H9 (cell line): ENCODE results near the gene TSPAN18. TPM values are rescaled to one million over a fixed set of nuclear protein-coding genes. Genes with fewer than 3 reads are reported as not detected.

Experiments used
- DNase-seq: peaks from one replicate; pipeline ENCODE4 v3.0.0-alpha.2; 2017
- H2AFZ ChIP-seq: one replicate; pipeline ENCODE4 v1.6.1; 2013; ENCODE audit warnings: mild to moderate bottlenecking, low read length, control low read depth, moderate library complexity
- H2AK5ac ChIP-seq: 2 replicates; pipeline ENCODE4 v1.6.1; 2013; ENCODE audit warnings: low read length, control low read depth, mixed read lengths; ENCODE audit not compliant: insufficient read length
- H2BK120ac ChIP-seq: one replicate; pipeline ENCODE4 v1.6.1; 2013; ENCODE audit warnings: low read depth, mild to moderate bottlenecking, low read length, control low read depth, inconsistent platforms; ENCODE audit not compliant: poor library complexity, severe bottlenecking
- H2BK12ac ChIP-seq: 2 replicates; pipeline ENCODE4 v1.6.1; 2013; ENCODE audit warnings: low read length, control low read depth, mixed read lengths, low read depth; ENCODE audit not compliant: insufficient read length
- H2BK15ac ChIP-seq: 2 replicates; pipeline ENCODE4 v1.6.1; 2013; ENCODE audit warnings: low read depth, low read length, control low read depth
- H2BK20ac ChIP-seq: one replicate; pipeline ENCODE4 v1.6.1; 2013; ENCODE audit warnings: low read depth, mild to moderate bottlenecking, low read length, control low read depth, inconsistent platforms; ENCODE audit not compliant: poor library complexity, severe bottlenecking
- H2BK5ac ChIP-seq: 2 replicates; pipeline ENCODE4 v1.6.1; 2013; ENCODE audit warnings: low read length, control low read depth, mixed read lengths; ENCODE audit not compliant: insufficient read length
- H3K14ac ChIP-seq: 2 replicates; pipeline ENCODE4 v1.6.1; 2013; ENCODE audit warnings: low read length, control low read depth; ENCODE audit not compliant: insufficient read depth
- H3K18ac ChIP-seq: 2 replicates; pipeline ENCODE4 v1.6.1; 2013; ENCODE audit warnings: low read depth, mild to moderate bottlenecking, mixed read lengths, low read length, control low read depth; ENCODE audit not compliant: insufficient read length
- H3K23ac ChIP-seq: 2 replicates; pipeline ENCODE4 v1.6.1; 2013; ENCODE audit warnings: low read length, control low read depth, mixed read lengths, low read depth; ENCODE audit not compliant: insufficient read length
- H3K23me2 ChIP-seq: 2 replicates; pipeline ENCODE4 v1.6.1; 2013; ENCODE audit warnings: low read depth, mild to moderate bottlenecking, mixed read lengths, low read length, control low read depth; ENCODE audit not compliant: insufficient read length, poor library complexity, severe bottlenecking
- H3K27ac ChIP-seq: 2 replicates; pipeline ENCODE4 v1.5.1; 2013; ENCODE audit warnings: low read length, control low read depth, mixed read lengths, low read depth; ENCODE audit not compliant: insufficient read length
- H3K27me3 ChIP-seq: 2 replicates; pipeline ENCODE4 v1.6.1; 2013; ENCODE audit warnings: low read length, control low read depth, inconsistent platforms; ENCODE audit not compliant: insufficient read depth
- H3K4ac ChIP-seq: 2 replicates; pipeline ENCODE4 v1.6.1; 2013; ENCODE audit warnings: low read depth, mild to moderate bottlenecking, control low read depth, inconsistent platforms, low read length, moderate library complexity
- H3K4me1 ChIP-seq: 2 replicates; pipeline ENCODE4 v1.6.1; 2013; ENCODE audit warnings: low read length, control low read depth, inconsistent platforms; ENCODE audit not compliant: insufficient read depth
- H3K4me2 ChIP-seq: 2 replicates; pipeline ENCODE4 v1.6.1; 2013; ENCODE audit warnings: low read length, control low read depth, mixed read lengths; ENCODE audit not compliant: insufficient read length, insufficient read depth
- H3K56ac ChIP-seq: 2 replicates; pipeline ENCODE4 v1.6.1; 2013; ENCODE audit warnings: low read depth, mild to moderate bottlenecking, mixed read lengths, low read length, control low read depth; ENCODE audit not compliant: insufficient read length
- H3K79me1 ChIP-seq: 2 replicates; pipeline ENCODE4 v1.6.1; 2013; ENCODE audit warnings: low read depth, mild to moderate bottlenecking, moderate library complexity, low read length, control low read depth, inconsistent platforms; ENCODE audit not compliant: insufficient read depth, poor library complexity, severe bottlenecking
- H3K79me2 ChIP-seq: 2 replicates; pipeline ENCODE4 v1.6.1; 2013; ENCODE audit warnings: low read length, control low read depth, inconsistent platforms; ENCODE audit not compliant: insufficient read depth
- H3K9ac ChIP-seq: 2 replicates; pipeline ENCODE4 v1.6.1; 2013; ENCODE audit warnings: low read length, control low read depth, mixed read lengths; ENCODE audit not compliant: insufficient read length; ENCODE audit errors: extremely low read depth
- H3K9me3 ChIP-seq: one replicate; pipeline ENCODE4 v1.6.1; 2013; ENCODE audit warnings: low read depth, low read length, inconsistent platforms; ENCODE audit not compliant: control insufficient read depth
- H3T11ph ChIP-seq: one replicate; pipeline ENCODE4 v1.6.1; 2013; ENCODE audit warnings: mild to moderate bottlenecking, low read length, control low read depth, inconsistent platforms
- H4K20me1 ChIP-seq: one replicate; pipeline ENCODE4 v1.6.1; 2013; ENCODE audit not compliant: control insufficient read depth, insufficient read length, insufficient read depth
- H4K5ac ChIP-seq: 2 replicates; pipeline ENCODE4 v1.6.1; 2013; ENCODE audit warnings: low read depth, mild to moderate bottlenecking, mixed read lengths, low read length, control low read depth; ENCODE audit not compliant: insufficient read length
- H4K8ac ChIP-seq: replicated peaks from 2 replicates; pipeline ENCODE4 v1.6.1; 2013; ENCODE audit warnings: low read length, control low read depth, mixed read lengths, low read depth; ENCODE audit not compliant: insufficient read length
- H4K91ac ChIP-seq: 2 replicates; pipeline ENCODE4 v1.6.1; 2013; ENCODE audit warnings: low read depth, mild to moderate bottlenecking, moderate library complexity, mixed read lengths, low read length, control low read depth; ENCODE audit not compliant: insufficient read length
- H3K27ac Mint-ChIP-seq, 3 experiments: 2 replicates in 2 of 3; 3 replicates in 1 of 3; pipeline ENCODE4 v1.8.0; 2020 to 2021; ENCODE audit warnings: mixed read lengths in 3 of 3, mild to moderate bottlenecking in 1 of 3, moderate library complexity in 1 of 3
- H3K27me3 Mint-ChIP-seq: 2 replicates; pipeline ENCODE4 v1.8.0; 2021; ENCODE audit warnings: low read depth, mild to moderate bottlenecking, moderate library complexity, mixed read lengths
- H3K36me3 Mint-ChIP-seq, 3 experiments: 2 replicates in 2 of 3; 3 replicates in 1 of 3; pipeline ENCODE4 v1.8.0; 2020 to 2021; ENCODE audit warnings: low read depth in 3 of 3, mixed read lengths in 3 of 3; ENCODE audit not compliant: insufficient read depth in 1 of 3
- H3K4me1 Mint-ChIP-seq, 2 experiments: 2 replicates each; pipeline ENCODE4 v1.8.0; 2020; ENCODE audit warnings: mixed read lengths in 2 of 2
- H3K4me3 Mint-ChIP-seq, 2 experiments: 2 replicates in 1 of 2; 3 replicates in 1 of 2; pipeline ENCODE4 v1.8.0; 2020 to 2021; ENCODE audit warnings: mild to moderate bottlenecking in 2 of 2, mixed read lengths in 2 of 2, moderate library complexity in 1 of 2
- H3K9me3 Mint-ChIP-seq, 2 experiments: 2 replicates in 1 of 2; 3 replicates in 1 of 2; pipeline ENCODE4 v1.8.0; 2020; ENCODE audit warnings: mild to moderate bottlenecking in 2 of 2, mixed read lengths in 2 of 2, moderate library complexity in 1 of 2
- whole genome bisulfite sequencing: extraction: QIAGEN DNeasy Blood & Tissue Kit; methylation state at CpG from one replicate; pipeline ENCODE4 v1.1.7; 2013; ENCODE audit warnings: missing lambda C conversion rate, low lambda C conversion rate, mixed read lengths; ENCODE audit not compliant: insufficient read length; ENCODE audit errors: extremely low coverage; 5-methylcytosine and 5-hydroxymethylcytosine counted together
- total RNA-seq: library from RNA; stranded (reverse); gene quantifications from 2 replicates; pipeline ENCODE4 v1.2.1, GENCODE V29; 2021
- TF ChIP-seq, protein P1 (sequence below): fragments of 200-600 bp; sonication (generic); conservative IDR thresholded peaks from 3 replicates; pipeline ENCODE4 v1.8.0; 2021; ENCODE audit warnings: antibody characterized with exemption, mild to moderate bottlenecking

Gene TSPAN18
- total RNA-seq, 1 experiment from 2014 or later = 25.3 TPM

- H3K4me1 Mint-ChIP-seq = peaks cover 26 to 46% of the 10 kb centered on the region in 2 experiments
- no peak overlapping the region for H3K4me2 ChIP-seq
Measured at GRCh38 chr11:44885919-44886789, 159.4 kb downstream of the TSPAN18 start.

More at GRCh38 chr11:44885919-44886789, 159.4 kb downstream of the TSPAN18 start:
- H3K27me3 ChIP-seq = no peaks in the 10 kb centered on the region; the same call in 1 of the 2 replicates
- Mint-ChIP-seq H3K27me3 (peaks cover 13% of the 10 kb centered on the region), H3K36me3 (no peaks in the 10 kb centered on the region; a peak in 2 of 7 replicates), H3K27ac (peak overlapping the region in 1 of 3 experiments; percentile 3; a peak in 1 of 7 replicates), H3K9me3 (no peaks in the 10 kb centered on the region), H3K4me3 (no peak overlapping the region)
- H2BK20ac ChIP-seq = no peak overlapping the region
- H3T11ph ChIP-seq = no peak overlapping the region
- H4K91ac ChIP-seq = no peak overlapping the region
- no peak overlapping the region for H3K27ac ChIP-seq
- no peak overlapping the region for H2AK5ac ChIP-seq
- no peak overlapping the region for H3K9ac ChIP-seq
- no peak overlapping the region for H2BK5ac ChIP-seq
- no peak overlapping the region for H3K56ac ChIP-seq
- H3K4me1 ChIP-seq = peaks cover 3% of the 10 kb centered on the region; the same call in 1 of the 2 replicates
- H3K18ac ChIP-seq = no peak overlapping the region
- H4K5ac ChIP-seq = no peak overlapping the region
- H3K23ac ChIP-seq = no peak overlapping the region
- H3K4ac ChIP-seq = no peak overlapping the region
- H3K79me1 ChIP-seq = no peaks in the 10 kb centered on the region
- H3K9me3 ChIP-seq = no peaks in the 10 kb centered on the region
- no peaks in the 10 kb centered on the region for H4K20me1 ChIP-seq
- H4K8ac ChIP-seq = no peak overlapping the region
- H2BK12ac ChIP-seq = no peak overlapping the region
- TF ChIP-seq, protein P1, sequence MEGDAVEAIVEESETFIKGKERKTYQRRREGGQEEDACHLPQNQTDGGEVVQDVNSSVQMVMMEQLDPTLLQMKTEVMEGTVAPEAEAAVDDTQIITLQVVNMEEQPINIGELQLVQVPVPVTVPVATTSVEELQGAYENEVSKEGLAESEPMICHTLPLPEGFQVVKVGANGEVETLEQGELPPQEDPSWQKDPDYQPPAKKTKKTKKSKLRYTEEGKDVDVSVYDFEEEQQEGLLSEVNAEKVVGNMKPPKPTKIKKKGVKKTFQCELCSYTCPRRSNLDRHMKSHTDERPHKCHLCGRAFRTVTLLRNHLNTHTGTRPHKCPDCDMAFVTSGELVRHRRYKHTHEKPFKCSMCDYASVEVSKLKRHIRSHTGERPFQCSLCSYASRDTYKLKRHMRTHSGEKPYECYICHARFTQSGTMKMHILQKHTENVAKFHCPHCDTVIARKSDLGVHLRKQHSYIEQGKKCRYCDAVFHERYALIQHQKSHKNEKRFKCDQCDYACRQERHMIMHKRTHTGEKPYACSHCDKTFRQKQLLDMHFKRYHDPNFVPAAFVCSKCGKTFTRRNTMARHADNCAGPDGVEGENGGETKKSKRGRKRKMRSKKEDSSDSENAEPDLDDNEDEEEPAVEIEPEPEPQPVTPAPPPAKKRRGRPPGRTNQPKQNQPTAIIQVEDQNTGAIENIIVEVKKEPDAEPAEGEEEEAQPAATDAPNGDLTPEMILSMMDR = no peak
- DNase-seq = no peak
- no peak overlapping the region for H2BK120ac ChIP-seq
- no peak overlapping the region for H2BK15ac ChIP-seq
- no peaks in the 10 kb centered on the region for H3K23me2 ChIP-seq
- WGBS = no CpG with 5 or more reads among the region's 13 CpGs
- H3K14ac ChIP-seq = no peak overlapping the region
- no peak overlapping the region for H2AFZ ChIP-seq
- no peaks in the 10 kb centered on the region for H3K79me2 ChIP-seq
